ENCODE results near the gene TTC3. TPM values are rescaled to one million over a fixed set of nuclear protein-coding genes. Genes with fewer than 3 reads are reported as not detected.

Gene TTC3
- total and polyA plus RNA-seq, 2 of the 13 experiments (the other 11 are each of a cell fraction or from before 2014, with no cell fraction given) = 55.7 to 108 TPM

GRCh38 chr21:37072988-37073416 is at the start of gene TTC3, which contains the start of gene PIGP (continued):
- TF ChIP-seq MLXIP (CRISPR knock-in tag; IDR thresholded peaks at IDR 0.05; ENCODE audit: borderline replicate concordance) (peak; percentile 66; the same call in 1 of the 2 replicates), ZNF766 (CRISPR knock-in tag; IDR thresholded peaks at IDR 0.05; ENCODE audit: borderline replicate concordance) (peak; percentile 77), GFI1 (CRISPR knock-in tag; IDR thresholded peaks at IDR 0.05; ENCODE audit: borderline replicate concordance) (peak; percentile 50; the same call in 1 of the 2 replicates), ELF3 (CRISPR knock-in tag; IDR thresholded peaks at IDR 0.05) (peak; percentile 28; the same call in 1 of the 2 replicates), POLR2G (IDR thresholded peaks at IDR 0.05; ENCODE audit: low read depth, low read length) (peak; percentile 89), MXI1 (IDR thresholded peaks at IDR 0.05; ENCODE audit: borderline replicate concordance, low read depth, low read length) (peak; percentile 32; the same call in 1 of the 3 replicates), ZNF891 (CRISPR knock-in tag; IDR thresholded peaks at IDR 0.05) (peak; percentile 66; the same call in 1 of the 2 replicates), ZNF512 (CRISPR knock-in tag; IDR thresholded peaks at IDR 0.05) (no peak), SPEN (CRISPR knock-in tag; IDR thresholded peaks at IDR 0.05; ENCODE audit: low read depth) (peak; percentile 32; the same call in 1 of the 2 replicates), KDM6A (CRISPR knock-in tag; IDR thresholded peaks at IDR 0.05; ENCODE audit: low read depth) (no peak), PCBP1 (IDR thresholded peaks at IDR 0.05; ENCODE audit: borderline replicate concordance, low read depth, low read length) (no peak), SRSF9 (IDR thresholded peaks at IDR 0.05; ENCODE audit: borderline replicate concordance, insufficient read depth, low read depth, low read length, poor library complexity, severe bottlenecking) (no peak), HNRNPK (IDR thresholded peaks at IDR 0.05; ENCODE audit: low read depth, low read length, poor library complexity, severe bottlenecking) (peak; percentile 36), ZBTB33 (CRISPR knock-in tag; IDR thresholded peaks at IDR 0.05) (no peak), JUNB (CRISPR knock-in tag; IDR thresholded peaks at IDR 0.05; ENCODE audit: borderline replicate concordance) (0 out of 2 replicates have a peak, but pooled peaks have one; percentile 6), NONO (IDR thresholded peaks at IDR 0.05) (no peak), NONO (CRISPR knock-in tag; conservative IDR thresholded peaks at IDR 0.05) (peak; percentile 11; the same call in 1 of the 2 replicates), HES4 (CRISPR knock-in tag; IDR thresholded peaks at IDR 0.05; ENCODE audit: borderline replicate concordance) (0 out of 2 replicates have a peak, but pooled peaks have one; percentile 60), ZNF672 (CRISPR knock-in tag; IDR thresholded peaks at IDR 0.05) (0 out of 2 replicates have a peak, but pooled peaks have one; percentile 24), ZNF335 (CRISPR knock-in tag; IDR thresholded peaks at IDR 0.05) (no peak), DNMT1 (CRISPR knock-in tag; IDR thresholded peaks at IDR 0.05) (no peak), YY1 (IDR thresholded peaks at IDR 0.05; ENCODE audit: insufficient read depth, insufficient replicate concordance, low read depth, low read length) (peak; percentile 69)

Measured in HepG2 (cell line).